HFFc6 (cell line): ENCODE measurements around the gene AMOTL2. TPM values are rescaled to one million over a fixed set of nuclear protein-coding genes. Genes with fewer than 3 reads are reported as not detected.
A peak's percentile ranks its signal among the peaks of the same experiment; 100 is the strongest.

Experiments
- DNase-seq: peaks from one replicate; pipeline ENCODE4 v3.0.0-alpha.2; 2018
- H3K27ac Mint-ChIP-seq: 2 replicates; pipeline ENCODE4 v1.8.0; 2020; ENCODE audit warnings: mild to moderate bottlenecking, mixed read lengths
- H3K27me3 Mint-ChIP-seq: 2 replicates; pipeline ENCODE4 v1.8.0; 2021; ENCODE audit warnings: mild to moderate bottlenecking, moderate library complexity, mixed read lengths; ENCODE audit not compliant: insufficient read depth
- H3K36me3 Mint-ChIP-seq: 2 replicates; pipeline ENCODE4 v1.8.0; 2021; ENCODE audit warnings: low read depth, mixed read lengths
- H3K4me1 Mint-ChIP-seq: 2 replicates; pipeline ENCODE4 v1.8.0; 2020; ENCODE audit warnings: low read depth, mixed read lengths
- H3K4me3 Mint-ChIP-seq: 2 replicates; pipeline ENCODE4 v1.8.0; 2020; ENCODE audit warnings: mild to moderate bottlenecking, moderate library complexity, mixed read lengths
- H3K9me3 Mint-ChIP-seq: 2 replicates; pipeline ENCODE4 v1.8.0; 2020; ENCODE audit warnings: mild to moderate bottlenecking, mixed read lengths
- CTCF ChIP-seq: fragments of 200-600 bp; sonication (generic); IDR thresholded peaks from 2 replicates; pipeline ENCODE4 v1.5.0; 2021; ENCODE audit warnings: antibody characterized with exemption, mild to moderate bottlenecking
- total RNA-seq, 6 experiments: library from RNA; stranded (reverse); fragmentation: NEBNext Ultra II Directional; extraction: Animal tissue kit (Norgen Biotek cat#: 25700); gene quantifications; 2 replicates in 1 of 6; 3 replicates in 5 of 6; pipeline ENCODE4 v1.2.3, GENCODE V29; 2021

AMOTL2 gene
- total RNA-seq, 6 experiments from 2014 or later = 244 to 311 (median 274) TPM

GRCh38 chr3:134357261-134357913 is 16.9 kb downstream of the AMOTL2 start:
- Mint-ChIP-seq H3K27ac (peak overlapping the region; percentile 96), H3K36me3 (peaks cover 71% of the 10 kb centered on the region), H3K4me3 (peak overlapping the region; percentile 77), H3K4me1 (peaks cover 93% of the 10 kb centered on the region), H3K27me3 (peaks cover 89% of the 10 kb centered on the region), H3K9me3 (peaks cover 31% of the 10 kb centered on the region)
- no peak for TF ChIP-seq CTCF
- peak; percentile 10 for DNase-seq

- Mint-ChIP-seq H3K4me3 (peak overlapping the region; percentile 77), H3K27ac (peak overlapping the region; percentile 96), H3K36me3 (peaks cover 71% of the 10 kb centered on the region), H3K4me1 (peaks cover 92% of the 10 kb centered on the region), H3K9me3 (peaks cover 31% of the 10 kb centered on the region), H3K27me3 (peaks cover 90% of the 10 kb centered on the region)
- TF ChIP-seq CTCF = no peak
- peak; percentile 1 for DNase-seq
Measured at GRCh38 chr3:134356411-134357040, 17.7 kb downstream of the AMOTL2 start.

- peaks cover 88% of the 10 kb centered on the region for H3K4me1 Mint-ChIP-seq
- H3K9me3 Mint-ChIP-seq = peaks cover 31% of the 10 kb centered on the region
- H3K27me3 Mint-ChIP-seq = peaks cover 88% of the 10 kb centered on the region
- peak overlapping the region; percentile 44 for H3K4me3 Mint-ChIP-seq
- DNase-seq = no peak
- H3K36me3 Mint-ChIP-seq = peaks cover 69% of the 10 kb centered on the region
- TF ChIP-seq CTCF = no peak
- peak overlapping the region; percentile 96 for H3K27ac Mint-ChIP-seq
Measured at GRCh38 chr3:134355416-134355815, 18.8 kb downstream of the AMOTL2 start.

GRCh38 chr3:134354612-134355251 is 19.5 kb downstream of the AMOTL2 start:
- Mint-ChIP-seq H3K4me3 (peak overlapping the region; percentile 44), H3K9me3 (peaks cover 24% of the 10 kb centered on the region), H3K27me3 (peaks cover 81% of the 10 kb centered on the region), H3K4me1 (peaks cover 88% of the 10 kb centered on the region), H3K36me3 (peaks cover 64% of the 10 kb centered on the region), H3K27ac (peak overlapping the region; percentile 96)
- no peak for TF ChIP-seq CTCF
- DNase-seq = peak; percentile 39

GRCh38 chr3:134353831-134354611 is 20.2 kb downstream of the AMOTL2 start:
- Mint-ChIP-seq H3K9me3 (peaks cover 20% of the 10 kb centered on the region), H3K4me1 (peaks cover 88% of the 10 kb centered on the region), H3K27me3 (peaks cover 77% of the 10 kb centered on the region), H3K36me3 (peaks cover 60% of the 10 kb centered on the region), H3K27ac (peak overlapping the region; percentile 96), H3K4me3 (peak overlapping the region; percentile 41; the same call in 1 of the 2 replicates)
- no peak for TF ChIP-seq CTCF
- DNase-seq = peak; percentile 28
